HG03097 (cell line): ENCODE results near the gene LRBA.
"Not testable (repeated sequence)": the region's sequence is repeated elsewhere in the genome, so short reads cannot be mapped to it uniquely, and the experiment has no call there.

Source experiments
- ATAC-seq: cut with Tn5 transposase; IDR thresholded peaks from one replicate; pipeline ENCODE4 v1.9.1; 2021; ENCODE audit not compliant: unreplicated experiment, low FRiP score

Gene LRBA

DNA sequence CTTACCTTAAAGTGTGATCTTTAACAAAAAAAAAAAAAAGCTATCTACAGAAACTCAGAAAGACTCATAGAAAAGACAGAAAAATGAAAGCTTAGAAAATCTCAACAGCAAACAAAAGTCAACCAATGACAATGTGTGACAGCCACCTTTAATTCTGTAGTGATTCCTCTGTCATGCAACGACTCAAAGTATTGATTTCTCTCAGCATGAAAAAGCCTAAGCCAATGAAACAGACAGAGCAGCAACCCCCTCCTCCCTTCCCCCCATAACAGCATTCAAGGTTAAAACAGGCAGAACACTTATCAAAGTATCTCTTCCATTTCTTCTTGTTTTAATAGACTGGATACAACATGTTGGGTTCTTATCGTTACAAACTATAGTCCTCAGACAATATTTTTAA lies 320.6 kb downstream of the LRBA start:
- no peak for ATAC-seq

- ATAC-seq: no peak
Measured at GRCh38 chr4:150683775-150684350, 331.2 kb downstream of the LRBA start.

GRCh38 chr4:150682126-150682525 lies 333.0 kb downstream of the LRBA start:
- ATAC-seq: no peak

GRCh38 chr4:150681063-150681462 lies 334.0 kb downstream of the LRBA start:
- ATAC-seq: no peak

- ATAC-seq: no peak
Measured at GRCh38 chr4:150680651-150681050, 334.4 kb downstream of the LRBA start.

- ATAC-seq: no peak
Measured at GRCh38 chr4:150679765-150680343, 335.2 kb downstream of the LRBA start.

- ATAC-seq: no peak
Measured at GRCh38 chr4:150679018-150679764, 335.9 kb downstream of the LRBA start.

GRCh38 chr4:150673793-150674192 lies 341.3 kb downstream of the LRBA start:
- no peak for ATAC-seq

- ATAC-seq: no peak
Measured at GRCh38 chr4:150668824-150669223, 346.3 kb downstream of the LRBA start.

GRCh38 chr4:150664935-150665334 lies 350.1 kb downstream of the LRBA start:
- no peak for ATAC-seq

DNA sequence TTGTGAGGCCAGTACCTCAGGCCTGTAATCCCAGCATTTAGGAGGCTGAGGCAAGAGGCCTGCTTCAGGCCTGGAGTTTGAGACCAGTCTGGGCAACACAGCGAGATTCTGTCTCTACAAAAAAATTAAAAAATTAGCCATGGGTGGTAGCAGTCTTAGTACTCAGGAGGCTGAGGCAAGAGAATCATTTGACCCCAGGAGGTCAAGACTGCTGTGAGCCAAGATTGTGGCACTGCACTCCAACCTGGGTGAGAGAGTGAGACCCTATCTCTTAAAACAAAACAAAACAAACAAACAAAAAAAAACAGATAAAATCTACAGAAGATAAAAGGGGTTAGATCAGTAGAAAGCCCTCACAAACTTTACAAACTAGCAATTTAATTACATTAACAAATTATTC lies 352.4 kb downstream of the LRBA start:
- ATAC-seq: no peak

GRCh38 chr4:150661551-150661950 lies 353.5 kb downstream of the LRBA start:
- not testable (repeated sequence) for ATAC-seq

DNA sequence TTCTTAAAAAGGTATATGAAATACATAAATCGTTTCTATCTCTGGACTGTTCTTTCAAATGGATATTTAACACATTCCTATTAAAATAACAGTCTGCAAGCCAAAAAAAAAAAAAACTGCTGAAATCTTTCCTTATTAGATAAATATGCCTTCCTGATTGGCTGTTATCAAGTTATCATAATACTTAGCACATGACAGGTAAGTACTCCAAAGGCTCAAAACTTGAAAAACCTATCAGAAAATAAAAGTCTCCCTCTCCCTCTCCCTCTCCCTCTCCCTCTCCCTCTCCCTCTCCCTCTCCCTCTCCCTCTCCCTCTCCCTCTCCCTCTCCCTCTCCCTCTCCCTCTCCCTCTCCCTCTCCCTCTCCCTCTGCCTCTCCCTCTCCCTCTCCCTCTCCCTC lies 356.8 kb downstream of the LRBA start:
- ATAC-seq: not testable (repeated sequence)

DNA sequence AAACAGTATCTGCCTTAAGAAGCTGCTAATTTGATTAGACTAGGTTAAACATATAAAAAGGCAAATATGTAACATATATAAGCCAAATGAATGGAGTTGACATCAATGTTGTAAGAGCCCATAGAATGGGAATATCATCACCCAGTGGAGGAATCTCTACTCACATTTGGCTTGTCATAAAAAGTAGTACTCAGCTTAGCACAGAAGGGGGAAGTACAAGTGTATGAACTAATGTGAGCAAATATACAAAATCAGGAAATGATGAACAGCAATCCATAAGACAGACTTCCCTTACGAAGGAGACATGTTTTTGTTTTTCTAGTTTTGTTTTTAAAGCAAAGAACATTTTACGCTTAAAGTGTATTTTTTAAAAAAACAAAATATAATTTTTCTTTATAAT lies 358.2 kb downstream of the LRBA start:
- ATAC-seq: no peak

DNA sequence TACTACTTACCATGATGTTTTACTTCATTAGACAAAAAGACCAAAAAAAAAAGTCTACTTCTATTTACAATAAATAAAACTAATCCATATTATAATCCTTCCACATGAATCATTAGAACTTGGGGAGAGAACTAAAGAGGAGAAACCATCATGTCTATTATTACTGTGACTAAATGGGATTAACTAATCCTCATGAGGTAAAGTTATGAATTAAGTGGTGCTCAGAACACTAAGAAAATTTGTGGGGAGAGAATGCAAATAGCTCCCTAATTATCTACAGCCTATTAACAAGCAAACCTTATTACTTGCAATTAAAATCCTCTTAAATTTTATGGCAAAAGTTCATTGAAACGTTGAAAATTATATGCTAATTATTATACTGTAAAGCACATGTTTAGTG lies 364.3 kb downstream of the LRBA start:
- no peak for ATAC-seq

- ATAC-seq: no peak
Measured at GRCh38 chr4:150648123-150648522, 367.0 kb downstream of the LRBA start.

GRCh38 chr4:150647008-150647407 lies 368.1 kb downstream of the LRBA start:
- no peak for ATAC-seq

GRCh38 chr4:150641612-150642011 lies 373.5 kb downstream of the LRBA start:
- ATAC-seq: no peak

DNA sequence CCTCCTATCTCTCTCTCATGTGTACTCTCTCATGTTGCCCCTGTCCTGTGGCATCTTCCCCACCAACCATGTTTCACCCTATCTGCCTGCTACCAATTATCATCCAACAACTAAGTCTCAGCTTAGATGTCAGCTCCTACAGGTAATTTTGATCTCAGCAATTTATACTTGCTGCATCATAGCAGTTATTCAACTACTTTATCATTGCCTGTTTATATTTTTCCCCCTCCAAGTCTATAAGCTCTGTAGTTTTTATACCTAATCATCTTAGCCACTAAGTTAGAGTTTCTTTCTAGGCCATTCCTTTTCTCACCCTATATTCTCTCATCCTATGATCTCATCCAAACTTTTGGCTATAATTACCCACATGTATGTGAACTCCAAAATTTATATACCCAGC lies 382.4 kb downstream of the LRBA start:
- ATAC-seq: no peak

GRCh38 chr4:150628073-150628472 lies 387.0 kb downstream of the LRBA start:
- no peak for ATAC-seq

- ATAC-seq: no peak
Measured at GRCh38 chr4:150625033-150625432, 390.1 kb downstream of the LRBA start.

GRCh38 chr4:150624055-150624454 lies 391.0 kb downstream of the LRBA start:
- ATAC-seq: no peak
